HG02885 (cell line): ENCODE data around the gene BLNK.
"Not testable (repeated sequence)": the region's sequence is repeated elsewhere in the genome, so short reads cannot be mapped to it uniquely, and the experiment has no call there.

Experiments
- ATAC-seq: cut with Tn5 transposase; IDR thresholded peaks from one replicate; pipeline ENCODE4 v1.9.1; 2021; ENCODE audit warnings: mild to moderate bottlenecking; ENCODE audit not compliant: unreplicated experiment, poor library complexity

BLNK gene

GRCh38 chr10:96271016-96271815 is at the start of gene BLNK:
Gene BLNK (minus strand): TSS chr10:96271569. CDS start chr10:96271398, 171 bp downstream.
- ATAC-seq = peak; percentile 72

GRCh38 chr10:96319754-96320474 is 48.5 kb upstream of the BLNK start:
- no peak for ATAC-seq

- no peak for ATAC-seq
These were observed 45.9 kb upstream of the BLNK start for GRCh38 chr10:96317067-96317833.

GRCh38 chr10:96313344-96313743 is 42.0 kb upstream of the BLNK start:
- ATAC-seq = no peak

- ATAC-seq = no peak
These were observed 39.9 kb upstream of the BLNK start for GRCh38 chr10:96311180-96311715.

- ATAC-seq = no peak
These were observed 38.9 kb upstream of the BLNK start for GRCh38 chr10:96310321-96310669.

GRCh38 chr10:96309628-96310320 is 38.4 kb upstream of the BLNK start:
- no peak for ATAC-seq

GRCh38 chr10:96308854-96309253 is 37.5 kb upstream of the BLNK start:
- not testable (repeated sequence) for ATAC-seq

- no peak for ATAC-seq
These were observed 35.1 kb upstream of the BLNK start for GRCh38 chr10:96306516-96306915.

GRCh38 chr10:96305019-96305418 is 33.6 kb upstream of the BLNK start:
- ATAC-seq = no peak

GRCh38 chr10:96304230-96304629 is 32.9 kb upstream of the BLNK start, which contains the start of gene DNTT:
Gene DNTT (plus strand): TSS chr10:96304434. CDS start chr10:96304498, 64 bp downstream.
- no peak for ATAC-seq

GRCh38 chr10:96301616-96302015 is 30.2 kb upstream of the BLNK start:
- ATAC-seq = no peak

GRCh38 chr10:96299383-96299782 is 28.0 kb upstream of the BLNK start:
- ATAC-seq = no peak

GRCh38 chr10:96298362-96298761 is 27.0 kb upstream of the BLNK start:
- ATAC-seq = no peak

- no peak for ATAC-seq
These were observed 26.1 kb upstream of the BLNK start for GRCh38 chr10:96297486-96297885.

- ATAC-seq = no peak
These were observed 24.1 kb upstream of the BLNK start for GRCh38 chr10:96295475-96295874.

GRCh38 chr10:96292971-96293920 is 21.9 kb upstream of the BLNK start:
- ATAC-seq = peak; percentile 56

GRCh38 chr10:96290368-96291133 is 19.2 kb upstream of the BLNK start:
- peak; percentile 55 for ATAC-seq
